CD4-positive, alpha-beta T cell (primary cell): ENCODE results near the gene TSPAN31. TPM values are rescaled to one million over a fixed set of nuclear protein-coding genes. Genes with fewer than 3 reads are reported as not detected.

ENCODE experiments used
- ATAC-seq: fragments of 200-7000 bp; cut with Tn5 transposase; one replicate; pipeline ENCODE4 v1.10.0; 2022; ENCODE audit warnings: mild to moderate bottlenecking; ENCODE audit not compliant: poor library complexity
- CTCF ChIA-PET: fragments of 350-600 bp; sonication (Branson Sonifier 250); formaldehyde crosslinking; loops from one replicate; lab custom pipeline; 2021; ENCODE audit warnings: antibody characterized with exemption, inconsistent platforms; lab: Charles Lee
- POLR2A ChIA-PET: fragments of 350-600 bp; sonication (Branson Sonifier 250); formaldehyde crosslinking; loops from one replicate; lab custom pipeline; 2021; ENCODE audit warnings: antibody characterized with exemption, inconsistent platforms; lab: Charles Lee
- DNase-seq, 14 experiments: peaks; one replicate each; pipeline ENCODE4 v3.0.0-alpha.2; 2013 to 2020; ENCODE audit warnings: mixed read lengths in 2 of 14
- H3K27ac ChIP-seq, 2 donors: one replicate each; pipeline versions ENCODE4 v1.5.1 to v1.7.0; 2013; ENCODE audit warnings: low read length in 2 of 2, low read depth in 1 of 2, mild to moderate bottlenecking in 1 of 2
- H3K27me3 ChIP-seq, 2 experiments: 1 replicate in 1 of 2; 2 replicates in 1 of 2; pipeline versions ENCODE4 v1.6.1 to v1.7.0; 2013; ENCODE audit warnings: low read length in 2 of 2, control low read depth in 1 of 2, mild to moderate bottlenecking in 1 of 2, moderate library complexity in 1 of 2; ENCODE audit not compliant: insufficient read depth in 2 of 2, control insufficient read depth in 1 of 2
- H3K36me3 ChIP-seq: one replicate; pipeline ENCODE4 v1.6.1; 2013; ENCODE audit warnings: low read length, control low read depth; ENCODE audit not compliant: insufficient read depth
- H3K4me1 ChIP-seq: one replicate; pipeline ENCODE4 v1.6.1; 2013; ENCODE audit warnings: low read length, control low read depth; ENCODE audit not compliant: insufficient read depth
- H3K4me3 ChIP-seq: one replicate; pipeline ENCODE4 v1.5.1; 2013; ENCODE audit warnings: mild to moderate bottlenecking, low read length, moderate library complexity
- H3K9me3 ChIP-seq, 2 experiments: 1 replicate in 1 of 2; 2 replicates in 1 of 2; pipeline versions ENCODE4 v1.6.1 to v1.7.0; 2013; ENCODE audit warnings: low read length in 2 of 2, mild to moderate bottlenecking in 2 of 2, control low read depth in 1 of 2, moderate library complexity in 1 of 2; ENCODE audit not compliant: control insufficient read depth in 1 of 2, insufficient read depth in 1 of 2
- H3K27ac Mint-ChIP-seq: one replicate; pipeline ENCODE4 v1.8.0; 2020; ENCODE audit warnings: mixed read lengths
- H3K27me3 Mint-ChIP-seq: one replicate; pipeline ENCODE4 v1.8.0; 2021; ENCODE audit warnings: mixed read lengths
- H3K36me3 Mint-ChIP-seq: one replicate; pipeline ENCODE4 v1.8.0; 2021; ENCODE audit warnings: low read depth, mixed read lengths
- H3K4me1 Mint-ChIP-seq: one replicate; pipeline ENCODE4 v1.8.0; 2021; ENCODE audit warnings: low read depth, mixed read lengths
- H3K4me3 Mint-ChIP-seq: one replicate; pipeline ENCODE4 v1.8.0; 2020; ENCODE audit warnings: mild to moderate bottlenecking, mixed read lengths
- H3K9me3 Mint-ChIP-seq: one replicate; pipeline ENCODE4 v1.8.0; 2020; ENCODE audit warnings: mixed read lengths
- intact Hi-C, 2 experiments: fragments of 100-400 bp; cut with DNase I in 1 of 2; cut with micrococcal nuclease in 1 of 2; formaldehyde crosslinking; loops; one replicate each; pipeline versions ENCODE4 v1.15.1 to v1.9.0; 2023 to 2025; cut with DNase I, micrococcal nuclease
- total RNA-seq, 174 experiments: library from RNA in 2 of 174; stranded (reverse) in 2 of 174; gene quantifications; one replicate each; pipeline ENCODE4 v1.2.3 and lab custom pipeline; 2021 to 2026
- TF ChIP-seq, protein P1 (sequence below): fragments of 200-600 bp; IDR thresholded peaks from one replicate; pipeline ENCODE4 v1.8.0; 2022; ENCODE audit warnings: antibody characterized with exemption, mild to moderate bottlenecking

Gene TSPAN31
- total RNA-seq, 2 experiments from 2014 or later, result 10.3 to 10.7 TPM

DNA sequence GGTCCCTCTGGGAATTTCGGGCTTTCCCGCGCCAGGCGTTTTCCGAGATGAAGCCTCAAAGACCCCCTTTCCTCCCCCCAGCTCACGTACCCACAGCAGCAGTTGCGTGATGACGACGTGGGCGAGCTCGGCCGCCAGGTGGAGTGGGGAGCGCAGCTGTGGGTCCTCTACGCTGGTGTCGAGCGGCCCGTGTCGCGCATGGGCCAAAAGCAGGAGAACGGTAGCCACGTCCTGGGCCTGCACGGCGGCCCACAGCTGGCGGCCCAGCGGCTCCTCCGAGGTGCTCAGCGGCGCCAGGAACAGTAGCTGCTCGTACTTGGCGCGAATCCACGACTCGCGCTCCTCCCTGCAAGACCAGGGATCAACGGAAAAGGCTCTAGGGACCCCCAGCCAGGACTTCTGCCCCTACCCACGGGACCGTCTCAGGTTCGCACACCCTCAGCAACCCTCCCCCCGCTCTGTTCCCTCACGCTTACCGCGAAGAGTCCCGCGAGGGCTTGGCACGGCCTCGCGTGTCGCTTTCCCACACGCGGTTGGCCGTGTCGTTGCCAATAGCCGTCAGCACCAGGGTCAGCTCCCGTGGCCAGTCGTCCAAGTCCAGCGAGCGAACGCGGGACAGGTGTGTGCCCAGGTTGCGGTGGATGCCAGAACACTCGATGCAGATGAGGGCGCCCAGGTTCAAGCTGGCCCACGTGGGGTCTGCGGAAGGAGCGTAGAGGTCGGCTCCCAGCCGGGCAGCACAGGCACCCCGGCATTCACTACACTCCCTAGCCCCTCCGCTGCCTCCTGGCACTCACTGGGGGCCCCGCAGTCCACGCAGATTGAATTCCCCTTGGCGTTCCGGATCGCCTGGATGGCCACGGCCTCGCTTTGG lies 17.7 kb upstream of the TSPAN31 start:
- peaks cover 10% of the 10 kb centered on the region for H3K4me1 ChIP-seq
- H3K4me1 Mint-ChIP-seq, result peaks cover 21% of the 10 kb centered on the region
- no peak overlapping the region for H3K27ac ChIP-seq
- CTCF ChIA-PET, result no interaction called here
- TF ChIP-seq, protein P1, sequence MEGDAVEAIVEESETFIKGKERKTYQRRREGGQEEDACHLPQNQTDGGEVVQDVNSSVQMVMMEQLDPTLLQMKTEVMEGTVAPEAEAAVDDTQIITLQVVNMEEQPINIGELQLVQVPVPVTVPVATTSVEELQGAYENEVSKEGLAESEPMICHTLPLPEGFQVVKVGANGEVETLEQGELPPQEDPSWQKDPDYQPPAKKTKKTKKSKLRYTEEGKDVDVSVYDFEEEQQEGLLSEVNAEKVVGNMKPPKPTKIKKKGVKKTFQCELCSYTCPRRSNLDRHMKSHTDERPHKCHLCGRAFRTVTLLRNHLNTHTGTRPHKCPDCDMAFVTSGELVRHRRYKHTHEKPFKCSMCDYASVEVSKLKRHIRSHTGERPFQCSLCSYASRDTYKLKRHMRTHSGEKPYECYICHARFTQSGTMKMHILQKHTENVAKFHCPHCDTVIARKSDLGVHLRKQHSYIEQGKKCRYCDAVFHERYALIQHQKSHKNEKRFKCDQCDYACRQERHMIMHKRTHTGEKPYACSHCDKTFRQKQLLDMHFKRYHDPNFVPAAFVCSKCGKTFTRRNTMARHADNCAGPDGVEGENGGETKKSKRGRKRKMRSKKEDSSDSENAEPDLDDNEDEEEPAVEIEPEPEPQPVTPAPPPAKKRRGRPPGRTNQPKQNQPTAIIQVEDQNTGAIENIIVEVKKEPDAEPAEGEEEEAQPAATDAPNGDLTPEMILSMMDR, result no peak
- H3K4me3 Mint-ChIP-seq, result no peak overlapping the region
- ATAC-seq, result no peak
- no peaks in the 10 kb centered on the region for H3K27me3 Mint-ChIP-seq
- no peak overlapping the region for H3K27ac Mint-ChIP-seq
- H3K9me3 ChIP-seq, result peaks cover 0 to 12% of the 10 kb centered on the region in 2 experiments
- POLR2A ChIA-PET, result interaction anchor here (0.9 kb wide), 1 partner anchor 14 kb away, joined by 3 read pairs; no protein-coding TSS in a partner anchor
- no peaks in the 10 kb centered on the region for H3K9me3 Mint-ChIP-seq
- H3K36me3 ChIP-seq, result peaks cover 59% of the 10 kb centered on the region
- no peaks in the 10 kb centered on the region for H3K27me3 ChIP-seq
- peaks cover 73% of the 10 kb centered on the region for H3K36me3 Mint-ChIP-seq
- H3K4me3 ChIP-seq, result no peak overlapping the region
- peak in 2 of 14 experiments; percentile 29 to 31 for DNase-seq
- intact Hi-C loops, result no loop called here

DNA sequence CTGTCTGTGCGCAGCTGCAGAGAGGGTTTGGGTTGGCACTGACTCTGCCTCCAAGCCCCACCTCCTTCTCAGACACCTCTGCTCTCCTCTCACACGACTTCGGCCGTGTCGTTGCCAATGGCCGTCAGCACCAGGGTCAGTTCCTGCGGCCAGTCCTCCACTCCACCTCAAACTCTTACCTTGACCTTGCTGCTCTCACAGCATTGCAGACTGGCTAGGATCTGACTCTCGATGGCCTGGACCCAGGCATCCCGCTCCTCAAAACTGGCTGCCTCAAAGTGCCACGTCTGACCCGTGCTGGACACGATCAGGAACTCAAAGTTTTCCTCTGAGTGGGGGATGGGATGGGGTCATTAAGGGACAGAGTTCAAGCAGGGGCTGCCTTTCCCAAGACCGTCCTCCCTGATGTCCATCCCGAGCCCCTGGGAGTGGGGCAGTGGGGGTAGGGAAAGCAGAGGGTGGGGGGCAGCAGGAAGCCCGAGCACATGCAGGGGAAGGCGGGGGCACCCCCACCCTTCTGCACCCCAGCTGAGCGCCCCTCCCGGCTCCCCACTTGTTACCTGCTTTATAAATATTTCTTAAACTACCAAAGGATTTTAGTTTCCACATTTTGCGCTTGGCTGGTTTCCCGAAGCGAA lies 17.0 kb upstream of the TSPAN31 start:
- H3K9me3 Mint-ChIP-seq, result no peaks in the 10 kb centered on the region
- DNase-seq (peak in 2 of 14 experiments; percentile 12 to 27), ATAC-seq (no peak)
- peaks cover 0 to 12% of the 10 kb centered on the region in 2 experiments for H3K9me3 ChIP-seq
- no peak overlapping the region for H3K27ac Mint-ChIP-seq
- H3K27me3 ChIP-seq, result no peaks in the 10 kb centered on the region
- peaks cover 66% of the 10 kb centered on the region for H3K36me3 ChIP-seq
- CTCF ChIA-PET, result no interaction called here
- peaks cover 18% of the 10 kb centered on the region for H3K4me1 Mint-ChIP-seq
- TF ChIP-seq, protein P1, result no peak
- H3K36me3 Mint-ChIP-seq, result peaks cover 80% of the 10 kb centered on the region
- intact Hi-C loops, result no loop called here
- no peak overlapping the region for H3K27ac ChIP-seq
- H3K27me3 Mint-ChIP-seq, result no peaks in the 10 kb centered on the region
- no peak overlapping the region for H3K4me3 Mint-ChIP-seq
- POLR2A ChIA-PET, result no interaction called here
- peaks cover 10% of the 10 kb centered on the region for H3K4me1 ChIP-seq
- H3K4me3 ChIP-seq, result no peak overlapping the region

DNA sequence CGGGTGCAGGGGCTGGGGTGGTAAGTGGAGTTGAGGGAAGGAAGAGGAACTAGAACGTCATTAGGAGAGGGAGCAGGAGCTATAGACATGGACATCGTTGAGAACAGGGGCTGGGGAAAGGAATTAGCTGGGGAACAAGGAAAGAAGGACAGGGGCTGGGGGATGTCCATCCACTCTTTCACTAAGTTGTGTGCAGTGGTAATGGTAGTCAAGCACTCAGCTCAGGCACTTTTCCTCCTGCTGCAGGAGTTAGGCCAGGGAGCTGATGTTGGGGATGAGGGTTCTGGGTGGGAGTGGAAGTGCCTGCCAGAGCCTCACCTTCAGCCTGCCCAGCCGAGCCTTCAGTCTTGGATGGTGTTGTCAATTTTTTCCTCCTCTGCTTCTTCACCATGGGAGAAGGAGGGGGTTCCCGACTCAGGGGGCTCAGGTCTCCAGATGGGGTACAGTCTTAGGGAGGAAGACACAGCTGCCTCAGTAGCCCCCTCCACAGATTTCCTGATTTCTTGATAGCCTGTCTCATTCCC lies 15.5 kb upstream of the TSPAN31 start:
- no peak overlapping the region for H3K4me3 ChIP-seq
- Mint-ChIP-seq H3K4me3 (no peak overlapping the region), H3K27ac (no peak overlapping the region), H3K4me1 (peaks cover 6% of the 10 kb centered on the region), H3K27me3 (no peaks in the 10 kb centered on the region), H3K36me3 (peaks cover 90% of the 10 kb centered on the region), H3K9me3 (no peaks in the 10 kb centered on the region)
- DNase-seq (no peak), ATAC-seq (no peak)
- no peaks in the 10 kb centered on the region for H3K27me3 ChIP-seq
- H3K36me3 ChIP-seq, result peaks cover 81% of the 10 kb centered on the region
- POLR2A ChIA-PET, result no interaction called here
- TF ChIP-seq, protein P1, result no peak
- intact Hi-C loops, result no loop called here
- no peak overlapping the region for H3K27ac ChIP-seq
- peaks cover 9% of the 10 kb centered on the region for H3K4me1 ChIP-seq
- H3K9me3 ChIP-seq, result peaks cover 0 to 12% of the 10 kb centered on the region in 2 experiments
- CTCF ChIA-PET, result no interaction called here
